Glomerular endothelial cell (primary cell): ENCODE measurements around the gene VTN. TPM values are rescaled to one million over a fixed set of nuclear protein-coding genes. Genes with fewer than 3 reads are reported as not detected.
"Not testable (repeated sequence)": the region's sequence is repeated elsewhere in the genome, so short reads cannot be mapped to it uniquely, and the experiment has no call there.

Experiments
- DNase-seq: peaks from one replicate; pipeline ENCODE4 v3.0.0-alpha.2; 2011; ENCODE audit warnings: low read depth, low spot score; ENCODE audit errors: extremely low read depth
- total RNA-seq: library from RNA; depleted of rRNA; stranded (reverse); fragments of >200 nt; gene quantifications from 2 replicates; pipeline ENCODE4 v1.2.3, GENCODE V29; 2015

Gene VTN
- total RNA-seq, 1 donor from 2014 or later = not detected

- DNase-seq = no peak
Measured at GRCh38 chr17:28344011-28344410, 26.1 kb downstream of the VTN start.

DNA sequence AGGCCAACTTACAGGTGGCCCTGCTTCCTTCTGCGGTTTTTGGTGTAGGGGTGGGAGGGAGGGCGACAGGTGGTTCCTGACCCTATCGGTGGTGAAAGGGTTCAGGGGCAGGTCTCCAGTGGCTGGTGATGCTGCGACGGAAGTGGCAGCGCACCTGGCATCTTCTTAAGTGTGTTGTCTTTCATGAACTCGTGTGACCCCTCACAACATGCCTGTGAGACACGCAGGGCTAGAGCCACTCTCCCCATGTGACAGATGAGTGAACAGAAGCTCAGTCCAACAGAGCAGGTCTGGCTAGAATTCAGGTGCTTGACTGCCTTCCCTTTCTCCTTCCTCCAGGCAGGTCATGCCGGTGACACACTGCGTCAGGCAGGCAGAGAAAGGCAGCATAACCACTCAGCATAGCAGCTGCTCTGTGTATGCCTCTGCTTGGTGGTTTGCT lies 26.6 kb downstream of the VTN start:
- no peak for DNase-seq

GRCh38 chr17:28342313-28342712 lies 27.8 kb downstream of the VTN start:
- DNase-seq = no peak

DNA sequence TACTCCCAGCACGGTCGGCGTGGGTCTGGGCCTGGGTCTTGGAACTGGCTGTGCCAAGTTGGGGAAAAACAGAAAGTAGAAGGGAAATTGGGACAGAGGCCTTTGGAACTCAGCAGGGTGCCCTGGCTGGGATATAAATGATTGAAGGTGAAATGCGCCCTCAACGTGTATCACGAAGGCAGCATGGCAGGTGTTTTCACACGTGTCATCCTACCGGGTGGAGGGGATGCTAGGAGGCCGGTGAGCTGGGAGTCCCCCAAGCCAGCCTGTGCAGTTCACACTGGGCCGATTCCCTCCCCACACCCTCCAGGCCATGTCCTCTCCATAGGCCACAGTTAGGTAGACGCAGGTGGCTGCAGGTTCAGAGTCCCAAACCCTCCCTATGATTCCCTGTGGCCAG lies 28.6 kb downstream of the VTN start:
- no peak for DNase-seq

DNA sequence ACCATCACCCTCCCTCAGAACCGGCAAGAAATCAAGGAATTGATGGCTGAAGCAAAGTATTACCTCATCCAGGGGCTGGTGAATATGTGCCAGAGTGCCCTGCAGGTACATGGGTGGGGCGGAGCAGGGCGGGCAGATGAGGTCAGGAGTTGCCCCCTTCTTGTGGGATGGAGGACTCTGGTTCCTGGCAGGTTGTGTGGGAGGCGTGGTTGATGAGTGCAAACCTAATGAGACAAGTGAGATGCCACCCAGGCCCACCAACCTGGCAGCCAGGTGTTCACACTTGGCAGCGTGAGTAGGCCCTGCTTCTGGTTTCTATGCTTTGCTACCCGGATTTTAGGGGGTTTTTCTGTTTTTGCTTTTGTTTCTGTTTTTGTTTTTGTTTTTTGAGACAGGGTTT lies 29.7 kb downstream of the VTN start:
- no peak for DNase-seq

DNA sequence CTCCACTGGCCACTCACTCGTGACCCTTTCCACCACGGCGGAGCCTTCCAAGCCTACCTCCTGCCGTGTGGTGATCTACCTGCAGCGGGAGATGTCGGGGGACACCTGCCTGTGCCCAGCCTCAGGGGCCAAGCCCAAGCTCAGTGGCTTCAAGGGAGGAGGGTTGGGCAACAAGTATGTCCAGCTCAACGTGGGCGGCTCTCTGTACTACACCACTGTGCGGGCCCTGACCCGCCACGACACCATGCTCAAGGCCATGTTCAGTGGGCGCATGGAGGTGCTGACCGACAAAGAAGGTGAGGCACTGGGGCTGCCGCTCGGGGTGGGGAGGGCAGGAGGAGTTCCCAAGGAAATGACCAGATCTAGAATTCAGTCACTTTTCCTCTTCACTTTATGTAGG lies 30.7 kb downstream of the VTN start:
- no peak for DNase-seq

GRCh38 chr17:28338769-28339212 lies 31.3 kb downstream of the VTN start:
- DNase-seq = not testable (repeated sequence)

DNA sequence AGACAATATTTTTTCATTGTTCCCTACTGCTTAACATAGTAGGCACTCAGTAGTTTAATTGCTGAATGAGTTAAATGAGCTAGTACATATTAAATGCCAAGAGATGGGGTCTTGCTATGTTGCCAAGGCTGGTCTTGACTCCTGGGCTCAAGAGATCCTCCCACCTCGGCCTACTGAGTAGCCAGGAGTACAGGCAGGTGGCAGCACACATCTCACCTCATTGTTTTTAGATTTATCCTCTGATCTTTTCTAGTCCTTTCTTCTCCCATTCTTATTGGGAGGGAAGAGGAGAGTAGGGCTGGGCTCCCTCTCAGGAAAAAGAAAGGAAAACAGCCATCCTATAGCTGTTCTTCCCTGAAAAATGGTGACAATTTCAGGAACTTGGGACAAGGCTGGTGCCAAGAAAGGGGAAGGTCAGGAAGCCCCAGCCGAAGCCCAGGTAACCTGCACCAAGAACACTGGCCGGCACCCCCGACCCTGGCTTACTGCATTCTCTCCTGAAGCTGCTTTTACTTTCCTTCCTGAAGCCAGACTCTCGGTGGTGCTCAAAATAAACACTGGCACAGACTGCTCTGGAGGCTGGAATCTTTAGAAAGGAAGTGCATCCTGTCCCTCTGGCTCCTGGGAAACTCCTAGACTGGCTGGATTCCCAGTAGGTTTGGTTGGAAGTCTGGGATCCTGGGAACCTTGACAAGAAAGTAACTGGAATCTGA lies 31.9 kb downstream of the VTN start:
- DNase-seq = peak; percentile 54

GRCh38 chr17:28335959-28336871 lies 33.9 kb downstream of the VTN start:
- peak; percentile 79 for DNase-seq

GRCh38 chr17:28335201-28335958 lies 34.7 kb downstream of the VTN start, which contains the start of the genes IFT20 and TNFAIP1:
IFT20 (minus strand) TSS chr17:28335472; CDS start chr17:28331985, 3,487 bp downstream.
TNFAIP1 (plus strand) TSS chr17:28335761; CDS start chr17:28339522, 3,761 bp downstream.
- DNase-seq = peak; percentile 96

GRCh38 chr17:28334666-28335200 lies 35.4 kb downstream of the VTN start:
- no peak for DNase-seq

GRCh38 chr17:28334171-28334570 lies 35.9 kb downstream of the VTN start:
- DNase-seq = no peak

DNA sequence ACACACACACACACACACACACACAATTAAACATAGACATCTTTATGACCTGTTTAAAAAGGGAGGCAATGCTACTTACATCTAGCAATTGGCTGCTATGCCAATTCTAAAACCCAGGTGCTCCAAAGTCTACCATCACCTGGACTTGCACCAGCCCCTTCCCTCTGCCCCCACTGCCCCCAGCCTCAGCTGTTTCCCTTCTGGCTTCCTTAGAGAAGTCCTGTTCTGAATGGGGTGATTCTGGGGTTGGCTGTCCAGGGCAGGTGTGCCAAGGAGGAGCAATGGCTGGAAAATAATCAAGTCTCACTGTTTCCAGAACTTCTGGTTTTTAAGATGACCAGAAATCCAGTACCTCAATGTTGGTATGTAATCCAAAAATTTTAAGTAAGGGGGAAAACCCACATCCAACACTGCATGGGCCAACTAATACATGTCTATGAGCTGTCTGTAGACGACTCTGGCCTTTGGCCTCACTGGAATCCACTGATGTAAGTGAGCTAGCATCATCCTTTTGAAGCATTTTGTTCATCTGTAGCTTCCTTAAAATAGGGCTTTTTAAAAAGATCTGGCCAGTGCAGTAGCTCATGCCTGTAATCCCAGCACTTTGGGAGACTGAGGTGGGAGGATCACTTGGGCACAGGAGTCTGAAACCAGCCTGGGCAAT lies 36.9 kb downstream of the VTN start:
- no peak for DNase-seq

GRCh38 chr17:28331891-28332420 lies 38.2 kb downstream of the VTN start:
- no peak for DNase-seq

GRCh38 chr17:28330671-28331070 lies 39.4 kb downstream of the VTN start:
- no peak for DNase-seq

- DNase-seq = no peak
Measured at GRCh38 chr17:28328325-28328724, 41.8 kb downstream of the VTN start.

DNA sequence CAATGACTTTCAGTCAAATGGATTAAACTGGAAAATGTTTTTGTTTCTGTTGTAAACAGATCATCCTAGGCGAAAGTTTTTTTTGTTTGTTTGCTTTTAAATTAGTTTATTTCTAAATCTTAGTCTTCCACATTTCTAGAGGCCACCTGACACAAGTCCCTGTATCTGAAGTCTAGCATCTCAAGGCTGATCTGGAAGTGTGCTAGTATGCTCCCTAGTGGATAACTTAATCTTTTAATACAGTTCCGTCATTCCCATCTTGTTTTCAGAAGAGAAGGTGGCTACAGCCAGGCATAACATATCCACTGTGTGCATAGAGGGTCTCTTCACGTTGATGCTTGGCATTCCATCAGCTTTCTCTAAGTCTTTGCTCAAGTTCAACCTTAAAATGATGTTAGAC lies 42.4 kb downstream of the VTN start:
- DNase-seq = no peak

GRCh38 chr17:28327031-28327607 lies 43.0 kb downstream of the VTN start:
- no peak for DNase-seq

DNA sequence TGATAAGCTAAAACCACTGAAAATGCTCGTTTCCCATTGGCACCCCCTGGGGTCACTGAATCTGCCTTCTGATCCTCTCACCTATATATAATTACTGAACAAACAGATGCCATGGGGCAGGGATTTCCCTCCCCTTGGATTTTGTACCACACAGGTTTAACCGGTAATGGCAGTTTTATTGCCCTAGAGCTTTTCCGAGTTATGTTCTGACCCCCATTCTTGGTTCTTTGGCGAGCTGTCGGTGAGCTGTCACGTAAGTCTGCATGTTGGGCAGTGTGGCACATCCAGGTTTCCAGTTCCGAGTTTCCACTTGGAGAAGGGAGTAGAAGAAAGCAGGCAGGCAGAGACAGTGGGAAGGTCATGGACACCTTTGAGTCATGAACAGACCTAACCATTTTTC lies 44.0 kb downstream of the VTN start:
- DNase-seq = no peak
